PC-9 (cell line): ENCODE measurements around the gene GPAM.

ENCODE experiments used
- EZH2 ChIP-seq: fragments of 200-600 bp; sonication (generic); IDR thresholded peaks from 2 replicates; pipeline ENCODE4 v1.8.0; 2017; ENCODE audit warnings: antibody characterized with exemption, low read depth
- TF ChIP-seq, protein P1 (sequence below): fragments of 200-600 bp; sonication (generic); conservative IDR thresholded peaks from 2 replicates; pipeline ENCODE4 v1.6.1; 2017; ENCODE audit warnings: mixed run types, antibody characterized with exemption, mild to moderate bottlenecking, moderate library complexity

- TF ChIP-seq, protein P1, sequence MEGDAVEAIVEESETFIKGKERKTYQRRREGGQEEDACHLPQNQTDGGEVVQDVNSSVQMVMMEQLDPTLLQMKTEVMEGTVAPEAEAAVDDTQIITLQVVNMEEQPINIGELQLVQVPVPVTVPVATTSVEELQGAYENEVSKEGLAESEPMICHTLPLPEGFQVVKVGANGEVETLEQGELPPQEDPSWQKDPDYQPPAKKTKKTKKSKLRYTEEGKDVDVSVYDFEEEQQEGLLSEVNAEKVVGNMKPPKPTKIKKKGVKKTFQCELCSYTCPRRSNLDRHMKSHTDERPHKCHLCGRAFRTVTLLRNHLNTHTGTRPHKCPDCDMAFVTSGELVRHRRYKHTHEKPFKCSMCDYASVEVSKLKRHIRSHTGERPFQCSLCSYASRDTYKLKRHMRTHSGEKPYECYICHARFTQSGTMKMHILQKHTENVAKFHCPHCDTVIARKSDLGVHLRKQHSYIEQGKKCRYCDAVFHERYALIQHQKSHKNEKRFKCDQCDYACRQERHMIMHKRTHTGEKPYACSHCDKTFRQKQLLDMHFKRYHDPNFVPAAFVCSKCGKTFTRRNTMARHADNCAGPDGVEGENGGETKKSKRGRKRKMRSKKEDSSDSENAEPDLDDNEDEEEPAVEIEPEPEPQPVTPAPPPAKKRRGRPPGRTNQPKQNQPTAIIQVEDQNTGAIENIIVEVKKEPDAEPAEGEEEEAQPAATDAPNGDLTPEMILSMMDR: no peak
- TF ChIP-seq EZH2: no peak
Measured at GRCh38 chr10:112202561-112203241, 19.1 kb upstream of the GPAM start.
